ENCODE data around the gene RASD1. TPM values are rescaled to one million over a fixed set of nuclear protein-coding genes. Genes with fewer than 3 reads are reported as not detected.

The RASD1 gene
- total and polyA plus RNA-seq, 4 donors = 0.89 to 46.7 (median 14.7) TPM

DNA sequence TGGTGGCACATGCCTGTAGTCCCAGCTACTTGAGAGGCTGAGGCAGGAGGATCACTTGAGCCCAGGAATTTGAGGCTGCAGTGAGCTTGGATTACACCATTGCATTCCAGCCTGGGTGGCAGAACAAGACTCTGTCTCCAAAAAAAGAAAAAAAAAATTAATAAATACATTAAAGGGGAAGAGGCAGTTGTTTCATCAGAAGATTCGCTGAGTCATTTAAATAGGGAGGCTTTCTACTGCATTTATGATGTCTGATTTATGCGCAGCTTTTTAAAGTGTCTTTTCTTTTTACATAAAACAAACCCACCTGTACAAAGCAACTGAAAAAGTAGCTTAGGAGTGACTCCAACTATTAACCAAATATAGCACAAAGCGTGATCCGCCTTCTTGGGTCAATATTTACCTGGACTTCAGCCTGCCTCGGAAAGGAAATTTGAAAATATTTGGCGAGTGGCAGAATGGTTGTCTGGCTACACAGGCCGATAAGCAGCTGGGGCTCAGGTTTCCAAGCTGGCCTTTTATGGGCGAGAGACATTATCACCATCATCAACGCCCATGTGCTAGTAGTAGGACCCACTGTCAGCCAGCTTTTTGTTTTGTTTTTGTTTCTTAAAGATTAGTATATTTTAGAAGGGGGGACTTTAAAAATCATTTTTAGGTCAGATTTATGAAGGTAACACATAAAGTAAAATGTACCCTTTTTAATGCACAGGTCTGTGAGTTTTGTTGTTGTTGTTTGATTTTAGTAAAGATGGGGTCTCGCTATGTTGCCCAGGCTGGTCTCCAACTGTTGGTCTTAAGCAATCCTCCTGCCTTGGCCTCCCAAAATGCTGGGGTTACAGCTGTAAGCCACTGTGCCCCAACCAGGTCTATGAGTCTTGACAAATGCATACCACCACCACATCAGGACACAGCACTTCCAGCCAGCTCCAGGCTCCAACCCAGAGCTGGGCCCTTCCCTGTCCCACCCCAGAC is 42.5 kb upstream of the RASD1 start (continued):
- no peak for TF ChIP-seq ZBTB33 (IDR thresholded peaks at IDR 0.05)

- 81% methylated on average over 15 of the region's 15 CpGs for WGBS
- no peak for DNase-seq (ENCODE audit: low spot score)
- Histone ChIP-seq H3K4me3 (ENCODE audit: low read depth in 1 of 3, low read length in 3 of 3) (no peak overlapping the region), H3K9me3 (ENCODE audit: control insufficient read depth in 4 of 4, low read length in 3 of 4) (no peaks in the 10 kb centered on the region), H3K9ac (ENCODE audit: low read depth in 1 of 2, low read length in 2 of 2) (peak overlapping the region in 1 of 2 donors; percentile 47), H3K27me3 (ENCODE audit: control insufficient read depth in 4 of 4, insufficient read depth in 4 of 4, low read length in 3 of 4) (no peaks in the 10 kb centered on the region), H3K36me3 (ENCODE audit: control insufficient read depth in 4 of 4, insufficient read depth in 3 of 4, low read depth in 1 of 4, low read length in 3 of 4) (no peaks in the 10 kb centered on the region), H3K27ac (ENCODE audit: low read depth in 1 of 2, low read length in 2 of 2) (peak overlapping the region; percentile 94 to 95), H3K4me1 (ENCODE audit: control insufficient read depth in 4 of 4, insufficient read depth in 4 of 4, low read length in 3 of 4) (peaks cover 26 to 64% (median 44%) of the 10 kb centered on the region in 4 donors)
- TF ChIP-seq RXRA (IDR thresholded peaks at IDR 0.05) (no peak), ZBTB33 (IDR thresholded peaks at IDR 0.05) (no peak), HNF4G (IDR thresholded peaks at IDR 0.05) (no peak), EGR1 (IDR thresholded peaks at IDR 0.05; ENCODE audit: low read depth in 2 of 2) (no peak), HNF4A (conservative IDR thresholded peaks at IDR 0.05) (no peak), SP1 (IDR thresholded peaks at IDR 0.05) (no peak), RAD21 (IDR thresholded peaks at IDR 0.05) (no peak), JUND (IDR thresholded peaks at IDR 0.05) (no peak), GABPA (IDR thresholded peaks at IDR 0.05 in 1 of 2, conservative IDR thresholded peaks at IDR 0.05 in 1 of 2) (no peak), FOXA1 (IDR thresholded peaks at IDR 0.05) (no peak), NR2F2 (IDR thresholded peaks at IDR 0.05) (no peak), YY1 (IDR thresholded peaks at IDR 0.05) (no peak)
- TF ChIP-seq, protein P1, sequence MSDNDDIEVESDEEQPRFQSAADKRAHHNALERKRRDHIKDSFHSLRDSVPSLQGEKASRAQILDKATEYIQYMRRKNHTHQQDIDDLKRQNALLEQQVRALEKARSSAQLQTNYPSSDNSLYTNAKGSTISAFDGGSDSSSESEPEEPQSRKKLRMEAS (IDR thresholded peaks at IDR 0.05) = no peak
Observed at GRCh38 chr17:17537311-17538099, 41.3 kb upstream of the RASD1 start.

DNA sequence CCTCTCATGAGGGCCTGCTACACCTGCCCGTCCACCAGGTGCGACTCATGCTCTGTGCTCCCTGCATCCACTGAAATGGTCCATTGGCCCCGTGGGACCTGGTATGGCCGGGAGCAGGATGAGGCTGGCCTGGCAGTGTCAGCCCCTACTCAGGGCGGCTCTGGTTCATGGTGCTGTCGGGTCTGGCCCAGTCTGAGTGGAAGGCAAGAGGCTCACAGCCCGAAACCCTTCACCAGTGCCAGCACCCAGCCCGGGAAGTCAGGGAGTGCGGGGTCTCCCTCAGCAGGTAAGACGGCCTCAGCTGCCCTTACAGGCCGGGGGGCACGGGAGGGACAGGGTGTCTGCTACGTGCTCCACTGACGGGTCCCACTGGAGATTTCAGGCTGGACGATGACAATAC is 40.5 kb upstream of the RASD1 start:
- Histone ChIP-seq H3K4me3 (ENCODE audit: low read depth in 1 of 3, low read length in 3 of 3) (no peak overlapping the region), H3K36me3 (ENCODE audit: control insufficient read depth in 4 of 4, insufficient read depth in 3 of 4, low read depth in 1 of 4, low read length in 3 of 4) (no peaks in the 10 kb centered on the region), H3K27ac (ENCODE audit: low read depth in 1 of 2, low read length in 2 of 2) (peak overlapping the region; percentile 94 to 95), H3K9me3 (ENCODE audit: control insufficient read depth in 4 of 4, low read length in 3 of 4) (no peaks in the 10 kb centered on the region), H3K9ac (ENCODE audit: low read depth in 1 of 2, low read length in 2 of 2) (peak overlapping the region; percentile 17 to 66), H3K27me3 (ENCODE audit: control insufficient read depth in 4 of 4, insufficient read depth in 4 of 4, low read length in 3 of 4) (no peaks in the 10 kb centered on the region), H3K4me1 (ENCODE audit: control insufficient read depth in 4 of 4, insufficient read depth in 4 of 4, low read length in 3 of 4) (peaks cover 26 to 63% (median 44%) of the 10 kb centered on the region in 4 donors)
- WGBS = 94% methylated on average over 15 of the region's 15 CpGs
- no peak for DNase-seq (ENCODE audit: low spot score)
- TF ChIP-seq, protein P2, sequence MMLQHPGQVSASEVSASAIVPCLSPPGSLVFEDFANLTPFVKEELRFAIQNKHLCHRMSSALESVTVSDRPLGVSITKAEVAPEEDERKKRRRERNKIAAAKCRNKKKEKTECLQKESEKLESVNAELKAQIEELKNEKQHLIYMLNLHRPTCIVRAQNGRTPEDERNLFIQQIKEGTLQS (IDR thresholded peaks at IDR 0.05) = no peak
- TF ChIP-seq SP1 (IDR thresholded peaks at IDR 0.05) = no peak
- no peak for TF ChIP-seq FOXA2 (IDR thresholded peaks at IDR 0.05)
- TF ChIP-seq EGR1 (IDR thresholded peaks at IDR 0.05; ENCODE audit: low read depth in 2 of 2) = no peak
- TF ChIP-seq YY1 (IDR thresholded peaks at IDR 0.05) = no peak
- no peak for TF ChIP-seq FOXA1 (IDR thresholded peaks at IDR 0.05)
- TF ChIP-seq, protein P1 (IDR thresholded peaks at IDR 0.05) = no peak
- TF ChIP-seq, protein P3, sequence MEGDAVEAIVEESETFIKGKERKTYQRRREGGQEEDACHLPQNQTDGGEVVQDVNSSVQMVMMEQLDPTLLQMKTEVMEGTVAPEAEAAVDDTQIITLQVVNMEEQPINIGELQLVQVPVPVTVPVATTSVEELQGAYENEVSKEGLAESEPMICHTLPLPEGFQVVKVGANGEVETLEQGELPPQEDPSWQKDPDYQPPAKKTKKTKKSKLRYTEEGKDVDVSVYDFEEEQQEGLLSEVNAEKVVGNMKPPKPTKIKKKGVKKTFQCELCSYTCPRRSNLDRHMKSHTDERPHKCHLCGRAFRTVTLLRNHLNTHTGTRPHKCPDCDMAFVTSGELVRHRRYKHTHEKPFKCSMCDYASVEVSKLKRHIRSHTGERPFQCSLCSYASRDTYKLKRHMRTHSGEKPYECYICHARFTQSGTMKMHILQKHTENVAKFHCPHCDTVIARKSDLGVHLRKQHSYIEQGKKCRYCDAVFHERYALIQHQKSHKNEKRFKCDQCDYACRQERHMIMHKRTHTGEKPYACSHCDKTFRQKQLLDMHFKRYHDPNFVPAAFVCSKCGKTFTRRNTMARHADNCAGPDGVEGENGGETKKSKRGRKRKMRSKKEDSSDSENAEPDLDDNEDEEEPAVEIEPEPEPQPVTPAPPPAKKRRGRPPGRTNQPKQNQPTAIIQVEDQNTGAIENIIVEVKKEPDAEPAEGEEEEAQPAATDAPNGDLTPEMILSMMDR (IDR thresholded peaks at IDR 0.05; ENCODE audit: low read depth, low read length, missing input control) = no peak
- TF ChIP-seq REST (IDR thresholded peaks at IDR 0.05) = no peak
- no peak for TF ChIP-seq GABPA (IDR thresholded peaks at IDR 0.05 in 1 of 2, conservative IDR thresholded peaks at IDR 0.05 in 1 of 2)

Data from liver (tissue), 9 donors.